HepG2 (cell line): Measurements from ENCODE around the gene DDX50. TPM values are rescaled to one million over a fixed set of nuclear protein-coding genes. Genes with fewer than 3 reads are reported as not detected.
A peak's percentile ranks its signal among the peaks of the same experiment; 100 is the strongest.

ENCODE experiments used
- CEBPG ChIP-seq: IDR thresholded peaks from 2 replicates; pipeline ENCODE4 v1.6.1; 2016
- CREB1 ChIP-seq, 2 experiments: fragments of 450-650 bp in 1 of 2; IDR thresholded peaks; 2 replicates each; pipeline ENCODE4 v1.6.1; 2016 to 2017; ENCODE audit warnings: control low read depth in 1 of 2, mild to moderate bottlenecking in 1 of 2, missing compliant biosample characterization in 1 of 2, missing genetic modification characterization in 1 of 2
- DNMT3B ChIP-seq: conservative IDR thresholded peaks from 2 replicates; pipeline ENCODE4 v1.6.1; 2016; ENCODE audit warnings: missing biosample characterization, control low read depth
- E2F5 ChIP-seq: sonication (generic); formaldehyde crosslinking; conservative IDR thresholded peaks from 2 replicates; pipeline ENCODE4 v1.4.0; 2020; ENCODE audit warnings: missing genetic modification reagents
- ESRRA ChIP-seq: sonication (generic); formaldehyde crosslinking; IDR thresholded peaks from 2 replicates; pipeline ENCODE4 v1.5.1; 2020; ENCODE audit warnings: mild to moderate bottlenecking, low read depth, missing genetic modification reagents
- ETV6 ChIP-seq: sonication (generic); formaldehyde crosslinking; conservative IDR thresholded peaks from 2 replicates; pipeline ENCODE4 v1.4.0; 2020; ENCODE audit warnings: missing genetic modification reagents
- HOXD1 ChIP-seq: sonication (generic); formaldehyde crosslinking; IDR thresholded peaks from 2 replicates; pipeline ENCODE4 v1.5.0; 2020; ENCODE audit warnings: missing genetic modification reagents
- KAT8 ChIP-seq: IDR thresholded peaks from 2 replicates; pipeline ENCODE4 v1.6.1; 2016; ENCODE audit warnings: missing genetic modification reagents, missing compliant biosample characterization
- KLF9 ChIP-seq: IDR thresholded peaks from 2 replicates; pipeline ENCODE4 v1.6.1; 2016; ENCODE audit warnings: low read depth
- MEIS1 ChIP-seq: sonication (generic); formaldehyde crosslinking; IDR thresholded peaks from 2 replicates; pipeline ENCODE4 v1.9.0; 2021; ENCODE audit warnings: mild to moderate bottlenecking, missing genetic modification reagents, moderate library complexity, borderline replicate concordance
- MTA1 ChIP-seq: sonication (generic); formaldehyde crosslinking; IDR thresholded peaks from 2 replicates; pipeline ENCODE4 v1.4.0; 2020; ENCODE audit warnings: missing genetic modification reagents, mild to moderate bottlenecking, borderline replicate concordance
- NFE2L1 ChIP-seq: sonication (generic); formaldehyde crosslinking; IDR thresholded peaks from 2 replicates; pipeline ENCODE4 v1.4.0; 2020; ENCODE audit warnings: missing genetic modification reagents, mild to moderate bottlenecking, borderline replicate concordance
- NR2C2 ChIP-seq: sonication (generic); formaldehyde crosslinking; IDR thresholded peaks from 2 replicates; pipeline ENCODE4 v1.4.0; 2020; ENCODE audit warnings: missing genetic modification reagents, mild to moderate bottlenecking, moderate library complexity, borderline replicate concordance
- RFXAP ChIP-seq: sonication (generic); formaldehyde crosslinking; IDR thresholded peaks from 2 replicates; pipeline ENCODE4 v1.4.0; 2020; ENCODE audit warnings: missing genetic modification reagents, borderline replicate concordance
- SALL1 ChIP-seq: sonication (generic); formaldehyde crosslinking; IDR thresholded peaks from 2 replicates; pipeline ENCODE4 v1.8.0; 2022; ENCODE audit warnings: mild to moderate bottlenecking, missing genetic modification reagents
- SKI ChIP-seq: fragments of 450-650 bp; IDR thresholded peaks from one replicate; pipeline ENCODE4 v1.6.1; 2018; ENCODE audit warnings: mild to moderate bottlenecking; ENCODE audit not compliant: partially characterized antibody
- SP140L ChIP-seq: sonication (generic); formaldehyde crosslinking; IDR thresholded peaks from 2 replicates; pipeline ENCODE4 v1.4.0; 2020; ENCODE audit warnings: missing genetic modification reagents, borderline replicate concordance
- TAF1 ChIP-seq: sonication (generic); formaldehyde crosslinking; IDR thresholded peaks from 2 replicates; pipeline ENCODE4 v1.4.0; 2020; ENCODE audit warnings: missing genetic modification reagents
- TBL1XR1 ChIP-seq: fragments of 150-350 bp; IDR thresholded peaks from 2 replicates; pipeline ENCODE4 v1.6.1; 2014; ENCODE audit warnings: borderline replicate concordance, low read length; ENCODE audit not compliant: partially characterized antibody
- TCF7L2 ChIP-seq: IDR thresholded peaks from 2 replicates; pipeline ENCODE4 v1.6.1; 2011; ENCODE audit warnings: mild to moderate bottlenecking, low read depth, low read length, moderate library complexity
- TSC22D2 ChIP-seq: sonication (generic); formaldehyde crosslinking; IDR thresholded peaks from 2 replicates; pipeline ENCODE4 v1.5.1; 2020; ENCODE audit warnings: missing genetic modification reagents, mild to moderate bottlenecking, borderline replicate concordance
- ZNF3 ChIP-seq: IDR thresholded peaks from 2 replicates; pipeline ENCODE4 v1.7.0; 2017; ENCODE audit warnings: inconsistent platforms
- ZNF543 ChIP-seq: sonication (generic); formaldehyde crosslinking; IDR thresholded peaks from 2 replicates; pipeline ENCODE4 v1.4.0; 2020; ENCODE audit warnings: mild to moderate bottlenecking, missing genetic modification reagents
- ZNF572 ChIP-seq: sonication (generic); formaldehyde crosslinking; IDR thresholded peaks from 2 replicates; pipeline ENCODE4 v1.5.1; 2020; ENCODE audit warnings: mild to moderate bottlenecking, missing genetic modification reagents
- polyA plus RNA-seq, 8 experiments: library from polyadenylated mRNA; depleted of rRNA in 3 of 8; stranded (reverse) in 7 of 8; unstranded in 1 of 8; fragments of >200 nt; fragmentation: Illumina TruSeq in 4 of 8; extraction: Trizol in 4 of 8; gene quantifications; 2 replicates each; pipeline versions ENCODE4 v1.2.1 to v1.2.3, GENCODE V29; 2011 to 2016; ENCODE audit warnings: low read depth in 4 of 8, missing spikeins in 1 of 8, mixed read lengths in 1 of 8; ENCODE audit not compliant: insufficient read depth in 1 of 8
- total RNA-seq, 5 experiments: library from RNA; depleted of rRNA; stranded (reverse); fragments of >200 nt; fragmentation: Illumina TruSeq; extraction: Trizol; gene quantifications; 2 replicates each; pipeline ENCODE4 v1.2.3, GENCODE V29; 2016; ENCODE audit warnings: low read depth in 1 of 5
- TF ChIP-seq, protein P1 (sequence below): sonication (generic); formaldehyde crosslinking; IDR thresholded peaks from 2 replicates; pipeline ENCODE4 v1.4.0; 2020; ENCODE audit warnings: missing genetic modification reagents
- TF ChIP-seq, protein P2 (sequence below): sonication (generic); formaldehyde crosslinking; IDR thresholded peaks from 2 replicates; pipeline ENCODE4 v1.4.0; 2020; ENCODE audit warnings: low read depth, mild to moderate bottlenecking, missing genetic modification reagents
- TF ChIP-seq, protein P3 (sequence below): fragments of 450-650 bp; IDR thresholded peaks from 2 replicates; pipeline ENCODE4 v1.6.1; 2016

The DDX50 gene
- total and polyA plus RNA-seq, 2 of the 13 experiments (the other 11 are each of a cell fraction or from before 2014, with no cell fraction given) = 19.0 to 38.2 TPM

DNA sequence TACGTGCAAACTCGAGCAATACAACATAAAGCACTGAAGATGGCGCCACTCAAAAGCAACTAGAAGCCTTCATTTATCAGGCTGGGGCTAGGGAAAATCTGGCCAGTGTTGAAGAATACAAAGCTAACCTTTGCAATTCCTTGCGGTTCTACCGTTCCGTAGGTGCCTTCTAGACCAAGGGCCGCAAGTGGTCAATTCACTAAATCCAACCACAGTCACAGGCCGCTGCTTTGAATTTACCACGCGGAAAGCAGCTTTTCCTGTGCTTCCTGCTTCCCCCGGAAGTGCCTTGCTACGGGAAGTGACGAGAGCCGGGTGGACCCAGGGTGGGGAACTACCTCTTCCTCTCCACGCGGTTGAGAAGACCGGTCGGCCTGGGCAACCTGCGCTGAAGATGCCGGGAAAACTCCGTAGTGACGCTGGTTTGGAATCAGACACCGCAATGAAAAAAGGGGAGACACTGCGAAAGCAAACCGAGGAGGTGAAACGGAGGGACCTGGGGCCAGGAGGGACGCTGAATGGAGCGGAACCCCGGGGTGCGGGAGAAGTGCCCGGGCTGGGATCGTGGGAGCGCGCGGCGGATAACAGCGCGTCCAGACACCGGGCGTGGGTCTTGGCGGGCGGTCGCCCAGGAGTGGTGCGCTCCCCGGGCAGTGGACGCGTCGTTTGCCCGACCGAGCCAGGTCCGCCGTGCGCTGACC, 54.9 kb downstream of the DDX50 start, which contains the start of gene DDX21 (continued):
- TF ChIP-seq ESRRA (CRISPR knock-in tag) (0 out of 2 replicates have a peak, but pooled peaks have one; percentile 39), TCF7L2 (no peak), KAT8 (peak; percentile 98), TAF1 (peak; percentile 86), TSC22D2 (CRISPR knock-in tag) (0 out of 2 replicates have a peak, but pooled peaks have one; percentile 41), TBL1XR1 (no peak), E2F5 (CRISPR knock-in tag) (peak; percentile 59; the same call in 1 of the 2 replicates), ZNF3 (CRISPR knock-in tag) (0 out of 2 replicates have a peak, but pooled peaks have one; percentile 31), RFXAP (CRISPR knock-in tag) (peak; percentile 51), MTA1 (CRISPR knock-in tag) (0 out of 2 replicates have a peak, but pooled peaks have one; percentile 27), CREB1 (IDR thresholded peaks at IDR 0.05) (peak; percentile 86), CREB1 (CRISPR knock-in tag; IDR thresholded peaks at IDR 0.05) (peak; percentile 98), CEBPG (CRISPR knock-in tag) (no peak; the same call in 1 of the 2 replicates), ZNF572 (no peak; the same call in 1 of the 2 replicates), NR2C2 (peak; percentile 92), ZNF543 (peak; percentile 91), KLF9 (CRISPR knock-in tag) (peak; percentile 57; the same call in 1 of the 2 replicates), ETV6 (CRISPR knock-in tag) (peak; percentile 60; the same call in 1 of the 2 replicates), SP140L (CRISPR knock-in tag) (peak; percentile 52; the same call in 1 of the 2 replicates), DNMT3B (CRISPR knock-in tag) (no peak; the same call in 1 of the 2 replicates), SALL1 (CRISPR knock-in tag) (no peak; the same call in none of the 2 replicates), NFE2L1 (0 out of 2 replicates have a peak, but pooled peaks have one; percentile 56), SKI (no peak), HOXD1 (no peak), MEIS1 (CRISPR knock-in tag) (peak; percentile 88)
- TF ChIP-seq, protein P1, sequence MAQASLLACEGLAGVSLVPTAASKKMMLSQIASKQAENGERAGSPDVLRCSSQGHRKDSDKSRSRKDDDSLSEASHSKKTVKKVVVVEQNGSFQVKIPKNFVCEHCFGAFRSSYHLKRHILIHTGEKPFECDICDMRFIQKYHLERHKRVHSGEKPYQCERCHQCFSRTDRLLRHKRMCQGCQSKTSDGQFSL (CRISPR knock-in tag) = no peak
- TF ChIP-seq, protein P2, sequence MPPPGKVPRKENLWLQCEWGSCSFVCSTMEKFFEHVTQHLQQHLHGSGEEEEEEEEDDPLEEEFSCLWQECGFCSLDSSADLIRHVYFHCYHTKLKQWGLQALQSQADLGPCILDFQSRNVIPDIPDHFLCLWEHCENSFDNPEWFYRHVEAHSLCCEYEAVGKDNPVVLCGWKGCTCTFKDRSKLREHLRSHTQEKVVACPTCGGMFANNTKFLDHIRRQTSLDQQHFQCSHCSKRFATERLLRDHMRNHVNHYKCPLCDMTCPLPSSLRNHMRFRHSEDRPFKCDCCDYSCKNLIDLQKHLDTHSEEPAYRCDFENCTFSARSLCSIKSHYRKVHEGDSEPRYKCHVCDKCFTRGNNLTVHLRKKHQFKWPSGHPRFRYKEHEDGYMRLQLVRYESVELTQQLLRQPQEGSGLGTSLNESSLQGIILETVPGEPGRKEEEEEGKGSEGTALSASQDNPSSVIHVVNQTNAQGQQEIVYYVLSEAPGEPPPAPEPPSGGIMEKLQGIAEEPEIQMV (CRISPR knock-in tag) = peak; percentile 60; the same call in 1 of the 2 replicates
- TF ChIP-seq, protein P3, sequence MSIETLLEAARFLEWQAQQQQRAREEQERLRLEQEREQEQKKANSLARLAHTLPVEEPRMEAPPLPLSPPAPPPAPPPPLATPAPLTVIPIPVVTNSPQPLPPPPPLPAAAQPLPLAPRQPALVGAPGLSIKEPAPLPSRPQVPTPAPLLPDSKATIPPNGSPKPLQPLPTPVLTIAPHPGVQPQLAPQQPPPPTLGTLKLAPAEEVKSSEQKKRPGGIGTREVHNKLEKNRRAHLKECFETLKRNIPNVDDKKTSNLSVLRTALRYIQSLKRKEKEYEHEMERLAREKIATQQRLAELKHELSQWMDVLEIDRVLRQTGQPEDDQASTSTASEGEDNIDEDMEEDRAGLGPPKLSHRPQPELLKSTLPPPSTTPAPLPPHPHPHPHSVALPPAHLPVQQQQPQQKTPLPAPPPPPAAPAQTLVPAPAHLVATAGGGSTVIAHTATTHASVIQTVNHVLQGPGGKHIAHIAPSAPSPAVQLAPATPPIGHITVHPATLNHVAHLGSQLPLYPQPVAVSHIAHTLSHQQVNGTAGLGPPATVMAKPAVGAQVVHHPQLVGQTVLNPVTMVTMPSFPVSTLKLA = peak; percentile 72
